Superior temporal gyrus (tissue), 1 donor: Measurements from ENCODE around the gene PRPH.
"Not testable (repeated sequence)": the region's sequence is repeated elsewhere in the genome, so short reads cannot be mapped to it uniquely, and the experiment has no call there.

Experiments
- DNase-seq: peaks from one replicate; pipeline ENCODE4 v3.0.0-alpha.2; 2016; ENCODE audit errors: extremely low spot score

Gene PRPH

GRCh38 chr12:49295082-49295936 is at the start of gene PRPH:
TSS of gene PRPH (plus strand) at chr12:49295147. CDS start at chr12:49295201, 54 bp downstream.
- no peak for DNase-seq

GRCh38 chr12:49251357-49251756 is 43.6 kb upstream of the PRPH start:
- no peak for DNase-seq

- DNase-seq, result no peak
These were observed 41.8 kb upstream of the PRPH start for GRCh38 chr12:49253033-49253623.

DNA sequence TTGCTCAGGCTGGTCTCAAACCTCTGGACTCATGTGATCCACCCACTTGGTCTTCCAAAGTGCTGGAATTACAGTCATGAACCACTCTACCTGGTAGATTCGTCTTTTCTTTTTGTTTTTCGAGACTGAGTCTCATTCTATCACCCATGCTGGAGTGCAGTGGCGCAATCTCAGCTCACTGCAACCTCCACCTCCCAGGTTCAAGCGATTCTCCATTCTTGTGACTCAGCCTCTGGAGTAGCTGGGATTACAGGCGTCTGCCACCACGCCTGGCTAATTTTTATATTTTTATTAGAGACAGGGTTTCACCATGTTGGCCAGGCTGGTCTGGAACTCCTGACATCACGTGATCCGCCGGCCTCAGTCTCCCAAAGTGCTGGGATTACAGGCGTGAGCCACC is 39.5 kb upstream of the PRPH start:
- not testable (repeated sequence) for DNase-seq

- DNase-seq, result no peak
These were observed 38.9 kb upstream of the PRPH start for GRCh38 chr12:49255857-49256637.

GRCh38 chr12:49257508-49258184 is 37.3 kb upstream of the PRPH start:
- DNase-seq, result not testable (repeated sequence)

DNA sequence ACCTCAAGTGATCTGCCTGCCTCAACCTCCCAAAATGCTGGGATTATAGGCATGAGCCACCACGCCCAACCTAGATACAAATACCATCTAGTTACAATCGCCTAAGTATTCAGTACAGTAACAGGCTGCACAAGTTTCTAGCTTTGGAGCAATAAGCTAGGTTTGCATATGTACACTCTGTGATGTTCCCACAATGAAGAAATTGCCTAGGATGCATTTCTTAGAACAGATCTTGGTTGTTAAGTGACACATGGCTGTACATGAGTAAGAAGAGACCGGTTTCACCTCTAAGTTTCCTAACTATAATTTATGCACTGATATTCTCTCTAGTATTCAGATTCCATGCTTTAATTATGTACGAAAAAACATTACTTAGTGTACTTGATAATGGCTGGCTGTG is 35.5 kb upstream of the PRPH start:
- DNase-seq, result no peak

GRCh38 chr12:49260166-49260565 is 34.8 kb upstream of the PRPH start:
- no peak for DNase-seq

DNA sequence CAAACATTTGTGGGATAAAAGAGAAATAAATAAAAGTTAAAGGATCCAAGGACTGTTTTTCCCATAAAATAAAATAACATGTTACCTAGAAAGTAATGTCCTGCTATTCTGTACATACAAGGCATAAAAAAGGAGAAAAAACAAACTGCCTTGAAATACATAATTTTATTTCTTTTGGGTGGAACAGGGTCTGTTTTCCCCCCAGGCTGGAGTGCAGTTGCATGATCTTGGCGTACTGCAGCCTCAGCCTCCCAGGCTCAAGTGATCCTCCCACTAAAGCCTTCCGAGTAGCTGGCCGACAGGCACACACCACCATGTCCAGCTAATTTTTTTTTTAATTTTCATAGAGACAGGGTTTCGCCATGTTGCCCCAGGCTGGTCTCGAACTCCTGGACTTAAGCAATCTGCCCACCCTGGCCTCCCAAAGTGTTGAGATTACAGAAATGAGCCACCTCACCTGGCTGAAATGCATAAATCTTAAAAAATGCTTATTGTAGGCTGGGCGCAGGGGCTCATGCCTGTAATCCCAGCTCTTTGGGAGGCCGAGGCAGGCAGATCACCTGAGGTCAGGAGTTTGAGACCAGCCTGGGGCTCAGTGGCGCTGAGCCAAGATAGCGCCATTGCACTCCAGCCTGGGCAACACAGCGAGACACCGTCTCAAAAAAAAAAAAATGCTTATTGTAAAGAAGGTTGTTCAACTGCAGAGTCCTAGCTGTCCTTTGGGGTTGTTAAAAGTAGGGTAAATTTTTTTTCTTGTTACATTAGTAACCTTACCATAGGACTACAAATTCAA is 34.2 kb upstream of the PRPH start:
- DNase-seq, result no peak

DNA sequence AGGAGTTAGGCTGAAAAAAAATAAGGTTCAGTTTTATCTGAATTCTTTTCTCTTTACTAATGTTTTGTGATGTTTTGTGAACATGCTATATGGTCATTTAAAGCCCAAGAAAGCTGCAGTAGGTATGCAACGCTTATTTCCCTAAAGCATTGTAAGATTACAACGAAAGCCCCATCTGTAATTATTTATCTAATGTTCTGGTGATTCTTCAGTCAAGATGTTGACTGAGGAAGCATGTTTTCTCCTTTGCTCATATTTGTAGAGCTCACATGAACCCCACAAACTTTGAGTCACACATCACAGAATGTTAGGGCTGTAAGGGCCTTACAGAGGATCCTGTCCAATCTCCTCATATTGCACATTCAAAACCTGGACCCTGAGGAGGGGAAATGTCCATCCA is 33.2 kb upstream of the PRPH start:
- DNase-seq, result no peak

DNA sequence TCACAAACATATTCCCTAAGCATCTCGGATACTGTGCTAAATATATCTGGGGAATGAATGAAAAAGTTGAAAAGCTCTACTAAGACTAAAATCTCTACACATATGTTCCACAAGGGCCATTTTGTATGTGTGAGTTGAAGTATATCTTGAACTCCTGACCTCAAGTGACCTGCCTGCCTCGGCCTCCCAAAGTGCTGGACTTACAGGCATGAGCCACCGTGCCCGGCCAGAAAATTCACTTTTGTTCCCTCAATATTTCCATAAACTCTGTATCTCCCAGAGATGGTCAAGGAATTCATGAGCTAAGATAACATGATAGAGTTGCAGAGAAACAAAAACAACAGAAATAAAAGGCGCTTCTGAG is 31.6 kb upstream of the PRPH start:
- no peak for DNase-seq

DNA sequence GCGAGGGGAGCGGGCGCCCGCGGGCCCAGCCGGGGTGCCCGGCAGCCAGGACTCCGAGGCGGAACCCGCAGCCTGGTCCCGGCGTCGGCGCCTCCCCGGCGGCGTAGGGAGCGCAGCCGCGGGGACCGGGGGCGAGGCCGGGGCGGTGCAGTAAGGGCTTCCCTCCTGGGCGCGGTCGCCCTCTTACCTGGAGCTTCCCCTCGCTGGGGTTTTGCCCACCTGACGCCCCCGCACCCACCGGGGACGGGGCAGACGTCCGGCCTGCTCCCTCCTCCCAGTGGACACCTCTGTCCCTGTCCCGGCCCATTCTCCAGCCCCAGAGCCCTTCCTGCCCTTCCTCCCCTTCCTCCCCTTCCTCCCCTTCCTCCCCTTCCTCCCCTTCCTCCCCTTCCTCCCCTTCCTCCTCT is 30.5 kb upstream of the PRPH start:
- DNase-seq, result no peak

DNA sequence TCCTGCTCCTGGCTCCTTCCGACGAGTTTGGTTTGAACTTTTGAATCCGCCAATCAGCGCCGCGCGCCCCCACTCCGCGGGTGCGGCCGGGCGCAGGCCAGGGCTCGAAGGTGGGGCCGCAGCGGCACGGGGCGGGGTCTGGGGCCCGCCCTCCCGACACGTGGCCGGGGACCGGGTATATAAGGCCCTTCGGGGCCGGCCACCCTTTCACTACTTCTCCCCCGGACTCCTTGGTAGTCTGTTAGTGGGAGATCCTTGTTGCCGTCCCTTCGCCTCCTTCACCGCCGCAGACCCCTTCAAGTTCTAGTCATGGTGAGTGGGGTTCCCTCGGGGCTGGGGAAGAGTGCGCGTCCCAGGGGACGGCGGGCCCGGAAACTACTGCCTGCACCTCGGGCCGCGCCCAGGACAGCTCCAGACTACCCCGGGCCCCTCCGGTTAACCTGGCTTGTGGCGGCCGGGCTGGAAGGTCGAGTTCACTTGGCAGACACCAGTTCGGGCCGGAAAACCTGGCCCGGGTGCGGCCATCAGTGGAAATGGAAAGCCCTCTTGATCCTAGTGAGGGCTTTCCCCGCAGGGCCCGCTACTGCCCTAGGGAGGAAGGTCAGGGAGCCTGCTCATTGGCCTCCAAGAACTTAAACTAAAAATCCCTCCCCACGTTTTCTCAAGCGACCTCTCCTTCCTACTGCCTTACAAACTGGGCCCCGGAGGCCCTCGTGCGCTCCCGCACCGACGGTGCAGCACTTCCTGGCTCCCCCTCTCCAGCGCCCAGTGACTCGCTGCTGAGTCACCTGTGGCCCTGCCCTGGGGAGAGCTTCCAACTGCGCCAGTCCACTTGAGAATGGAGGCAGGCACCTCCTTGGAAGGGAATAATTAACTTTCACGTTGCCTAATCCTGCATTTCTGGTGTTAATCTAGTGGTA is 29.8 kb upstream of the PRPH start, which contains the start of gene TUBA1C:
TSS of gene TUBA1C (plus strand) at position 210 of the 920 bp plus-strand sequence. CDS start at position 310, 100 bp downstream.
- DNase-seq, result peak; percentile 18

DNA sequence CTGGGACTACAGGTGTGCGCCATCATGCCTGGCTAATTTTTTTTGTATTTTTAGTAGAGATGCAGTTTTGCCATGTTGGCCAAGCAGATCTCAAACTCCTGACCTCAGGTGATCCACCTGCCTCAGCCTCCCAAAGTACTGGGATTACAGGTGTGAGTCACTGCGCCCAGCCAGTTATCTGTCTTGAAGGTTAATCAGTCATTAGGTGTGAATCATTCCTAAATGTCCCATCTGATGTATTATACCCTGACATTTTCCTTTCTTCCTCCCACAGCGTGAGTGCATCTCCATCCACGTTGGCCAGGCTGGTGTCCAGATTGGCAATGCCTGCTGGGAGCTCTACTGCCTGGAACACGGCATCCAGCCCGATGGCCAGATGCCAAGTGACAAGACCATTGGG is 25.8 kb upstream of the PRPH start:
- DNase-seq, result not testable (repeated sequence)

DNA sequence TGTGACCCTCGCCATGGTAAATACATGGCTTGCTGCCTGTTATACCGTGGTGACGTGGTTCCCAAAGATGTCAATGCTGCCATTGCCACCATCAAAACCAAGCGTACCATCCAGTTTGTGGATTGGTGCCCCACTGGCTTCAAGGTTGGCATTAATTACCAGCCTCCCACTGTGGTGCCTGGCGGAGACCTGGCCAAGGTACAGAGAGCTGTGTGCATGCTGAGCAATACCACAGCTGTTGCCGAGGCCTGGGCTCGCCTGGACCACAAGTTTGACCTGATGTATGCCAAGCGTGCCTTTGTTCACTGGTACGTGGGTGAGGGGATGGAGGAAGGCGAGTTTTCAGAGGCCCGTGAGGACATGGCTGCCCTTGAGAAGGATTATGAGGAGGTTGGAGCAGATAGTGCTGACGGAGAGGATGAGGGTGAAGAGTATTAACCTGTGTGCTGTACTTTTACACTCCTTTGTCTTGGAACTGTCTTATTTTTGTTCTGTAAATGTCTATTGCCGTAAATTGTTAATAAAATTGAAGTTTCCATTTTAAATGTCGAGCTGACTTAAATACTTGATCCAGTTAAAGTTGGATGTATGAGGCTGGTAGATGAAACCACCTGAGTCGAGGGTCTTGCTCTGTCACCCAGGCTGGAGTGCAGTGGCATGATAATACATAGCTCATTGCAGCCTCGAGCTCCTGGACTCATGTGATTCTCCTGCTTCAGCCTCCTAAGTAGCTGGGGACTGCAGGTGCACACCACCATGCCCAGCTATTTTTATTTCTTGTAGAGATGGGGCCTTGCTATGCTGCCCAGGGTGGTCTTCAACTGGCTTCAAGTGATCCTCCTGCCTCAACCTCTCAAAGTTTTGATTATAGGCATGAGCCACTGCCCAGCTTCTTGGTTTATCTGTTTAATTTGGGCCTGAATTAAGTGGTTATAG is 21.9 kb upstream of the PRPH start:
- DNase-seq, result no peak

- no peak for DNase-seq
These were observed 21.1 kb upstream of the PRPH start for GRCh38 chr12:49273726-49274395.

GRCh38 chr12:49274396-49275069 is 20.4 kb upstream of the PRPH start:
- no peak for DNase-seq
